Esophagus (tissue), 2 donors: ENCODE measurements around the gene BPIFB4. TPM values are rescaled to one million over a fixed set of nuclear protein-coding genes. Genes with fewer than 3 reads are reported as not detected.

Source experiments
- H3K27ac ChIP-seq, 2 donors: one replicate each; pipeline ENCODE4 v1.5.1; 2013; ENCODE audit warnings: low read depth in 2 of 2, mild to moderate bottlenecking in 2 of 2, inconsistent platforms in 1 of 2, low read length in 1 of 2, moderate library complexity in 1 of 2
- H3K27me3 ChIP-seq, 2 donors: one replicate each; pipeline ENCODE4 v1.6.1; 2013; ENCODE audit warnings: low read length in 2 of 2, control low read depth in 1 of 2, mild to moderate bottlenecking in 1 of 2; ENCODE audit not compliant: insufficient read depth in 2 of 2, control insufficient read depth in 1 of 2
- H3K36me3 ChIP-seq, 2 donors: one replicate each; pipeline ENCODE4 v1.6.1; 2013; ENCODE audit warnings: low read length in 1 of 2; ENCODE audit not compliant: control insufficient read depth in 2 of 2, insufficient read depth in 2 of 2
- H3K4me1 ChIP-seq, 2 donors: one replicate each; pipeline ENCODE4 v1.6.1; 2013; ENCODE audit warnings: low read length in 1 of 2; ENCODE audit not compliant: control insufficient read depth in 2 of 2, insufficient read depth in 2 of 2
- H3K4me3 ChIP-seq, 2 donors: one replicate each; pipeline ENCODE4 v1.5.1; 2013; ENCODE audit warnings: low read length in 2 of 2, mild to moderate bottlenecking in 2 of 2, low read depth in 1 of 2, moderate library complexity in 1 of 2
- H3K9me3 ChIP-seq, 2 donors: one replicate each; pipeline ENCODE4 v1.6.1; 2013; ENCODE audit warnings: mild to moderate bottlenecking in 2 of 2, low read depth in 1 of 2, low read length in 1 of 2, moderate library complexity in 1 of 2; ENCODE audit not compliant: control insufficient read depth in 2 of 2, insufficient read depth in 1 of 2
- WGBS, 2 donors: extraction: QIAGEN DNeasy Blood & Tissue Kit; methylation state at CpG; one replicate each; pipeline ENCODE4 v1.1.7; 2013; 5-methylcytosine and 5-hydroxymethylcytosine counted together
- polyA plus RNA-seq, 2 donors: library from polyadenylated mRNA; stranded (reverse); fragments of 200-250 nt; gene quantifications; one replicate each; pipeline ENCODE4 v1.2.3, GENCODE V29; 2013
- donor health status: healthy with polysubstance abuse.
- donor health status: Bipolar disorder and iron deficiency.

The BPIFB4 gene
- polyA plus RNA-seq, 2 donors, result not detected

- Histone ChIP-seq H3K4me3 (no peak overlapping the region), H3K36me3 (no peaks in the 10 kb centered on the region), H3K27me3 (peaks cover 0 to 2% of the 10 kb centered on the region in 2 donors), H3K27ac (no peak overlapping the region), H3K4me1 (no peaks in the 10 kb centered on the region), H3K9me3 (peaks cover 0 to 2% of the 10 kb centered on the region in 2 donors)
- 56 to 63% methylated on average over 2 of the region's 2 CpGs for WGBS, 2 donors
These were observed 44.8 kb downstream of the BPIFB4 start for GRCh38 chr20:33124261-33124660.

- Histone ChIP-seq H3K9me3 (peaks cover 0 to 2% of the 10 kb centered on the region in 2 donors), H3K27ac (no peak overlapping the region), H3K4me1 (no peaks in the 10 kb centered on the region), H3K27me3 (peaks cover 0 to 3% of the 10 kb centered on the region in 2 donors), H3K4me3 (no peak overlapping the region), H3K36me3 (no peaks in the 10 kb centered on the region)
- WGBS, 2 donors, result 78 to 87% methylated on average over 6 of the region's 6 CpGs
These were observed 45.6 kb downstream of the BPIFB4 start for GRCh38 chr20:33124994-33125393.

- Histone ChIP-seq H3K27me3 (peaks cover 0 to 3% of the 10 kb centered on the region in 2 donors), H3K36me3 (no peaks in the 10 kb centered on the region), H3K9me3 (no peaks in the 10 kb centered on the region), H3K27ac (no peak overlapping the region), H3K4me3 (no peak overlapping the region), H3K4me1 (no peaks in the 10 kb centered on the region)
- WGBS, 2 donors, result 48 to 55% methylated on average over 6 of the region's 6 CpGs
These were observed 46.5 kb downstream of the BPIFB4 start for GRCh38 chr20:33125983-33126382.

GRCh38 chr20:33127422-33128097 lies 48.1 kb downstream of the BPIFB4 start:
- 72 to 80% methylated on average over 4 of the region's 4 CpGs for WGBS, 2 donors
- no peak overlapping the region for H3K27ac ChIP-seq

GRCh38 chr20:33130568-33131061 lies 51.2 kb downstream of the BPIFB4 start:
- Histone ChIP-seq H3K9me3 (no peaks in the 10 kb centered on the region), H3K27me3 (peaks cover 0 to 3% of the 10 kb centered on the region in 2 donors), H3K4me3 (no peak overlapping the region), H3K4me1 (peaks cover 0 to 2% of the 10 kb centered on the region in 2 donors), H3K36me3 (no peaks in the 10 kb centered on the region), H3K27ac (peak overlapping the region; percentile 9 to 86)
- 43 to 70% methylated on average over 9 of the region's 9 CpGs for WGBS, 2 donors

More at GRCh38 chr20:33127422-33128097, 48.1 kb downstream of the BPIFB4 start:
- Histone ChIP-seq H3K9me3 (no peaks in the 10 kb centered on the region), H3K4me1 (peaks cover 0 to 2% of the 10 kb centered on the region in 2 donors), H3K36me3 (no peaks in the 10 kb centered on the region), H3K4me3 (no peak overlapping the region), H3K27me3 (peaks cover 0 to 3% of the 10 kb centered on the region in 2 donors)

GRCh38 chr20:33131949-33132473 lies 52.6 kb downstream of the BPIFB4 start:
- no peak overlapping the region for H3K4me3 ChIP-seq
- peaks cover 0 to 3% of the 10 kb centered on the region in 2 donors for H3K9me3 ChIP-seq
- no peak overlapping the region for H3K27ac ChIP-seq
- 74 to 77% methylated on average over 5 of the region's 5 CpGs for WGBS, 2 donors
- no peaks in the 10 kb centered on the region for H3K36me3 ChIP-seq
- peaks cover 0 to 2% of the 10 kb centered on the region in 2 donors for H3K4me1 ChIP-seq
- peaks cover 0 to 3% of the 10 kb centered on the region in 2 donors for H3K27me3 ChIP-seq

- 46 to 49% methylated on average over 14 of the region's 14 CpGs for WGBS, 2 donors
- peaks cover 0 to 3% of the 10 kb centered on the region in 2 donors for H3K27me3 ChIP-seq
- H3K9me3 ChIP-seq, result peaks cover 0 to 3% of the 10 kb centered on the region in 2 donors
- H3K36me3 ChIP-seq, result no peaks in the 10 kb centered on the region
- H3K4me1 ChIP-seq, result peaks cover 0 to 2% of the 10 kb centered on the region in 2 donors
- no peak overlapping the region for H3K4me3 ChIP-seq
- H3K27ac ChIP-seq, result no peak overlapping the region
These were observed 53.3 kb downstream of the BPIFB4 start for GRCh38 chr20:33132513-33133372.

GRCh38 chr20:33133373-33133941 lies 54.0 kb downstream of the BPIFB4 start:
- WGBS, 2 donors, result 86 to 87% methylated on average over 11 of the region's 11 CpGs
- H3K36me3 ChIP-seq, result no peaks in the 10 kb centered on the region
- H3K4me1 ChIP-seq, result peaks cover 0 to 2% of the 10 kb centered on the region in 2 donors
- H3K9me3 ChIP-seq, result peaks cover 0 to 5% of the 10 kb centered on the region in 2 donors
- H3K27ac ChIP-seq, result no peak overlapping the region
- no peak overlapping the region for H3K4me3 ChIP-seq
- H3K27me3 ChIP-seq, result peaks cover 0 to 3% of the 10 kb centered on the region in 2 donors

- Histone ChIP-seq H3K27ac (no peak overlapping the region), H3K27me3 (no peaks in the 10 kb centered on the region)
- WGBS, 2 donors, result 75 to 80% methylated on average over 3 of the region's 3 CpGs
These were observed 57.8 kb downstream of the BPIFB4 start for GRCh38 chr20:33137195-33137594.

More at GRCh38 chr20:33137195-33137594, 57.8 kb downstream of the BPIFB4 start:
- Histone ChIP-seq H3K4me3 (no peak overlapping the region), H3K36me3 (no peaks in the 10 kb centered on the region), H3K9me3 (peaks cover 0 to 5% of the 10 kb centered on the region in 2 donors), H3K4me1 (peaks cover 0 to 2% of the 10 kb centered on the region in 2 donors)
